Tibial nerve (tissue), 4 donors: Measurements from ENCODE around the gene SMYD3. TPM values are rescaled to one million over a fixed set of nuclear protein-coding genes. Genes with fewer than 3 reads are reported as not detected.

Experiments used
- DNase-seq, 2 donors: peaks; one replicate each; pipeline ENCODE4 v3.0.0-alpha.2; 2019; ENCODE audit warnings: low spot score in 2 of 2
- H3K27ac ChIP-seq, 4 donors: fragments of 200-600 bp; sonication (generic) in 3 of 4; one replicate each; pipeline ENCODE4 v1.5.1; 2017 to 2019; ENCODE audit warnings: mild to moderate bottlenecking in 1 of 4
- H3K27me3 ChIP-seq, 2 donors: fragments of 200-600 bp; sonication (generic) in 1 of 2; one replicate each; pipeline versions ENCODE4 v1.5.1 to v1.6.0; 2017 to 2019
- H3K36me3 ChIP-seq, 3 donors: fragments of 200-600 bp; sonication (generic); one replicate each; pipeline ENCODE4 v1.5.1; 2018 to 2019
- H3K4me1 ChIP-seq, 4 donors: fragments of 200-600 bp; sonication (generic) in 3 of 4; one replicate each; pipeline ENCODE4 v1.5.1; 2017 to 2019
- H3K4me3 ChIP-seq, 4 donors: fragments of 200-600 bp; sonication (generic) in 3 of 4; one replicate each; pipeline ENCODE4 v1.5.1; 2017 to 2019; ENCODE audit warnings: mild to moderate bottlenecking in 1 of 4, moderate library complexity in 1 of 4
- H3K9me3 ChIP-seq, 4 donors: fragments of 200-600 bp; sonication (generic) in 3 of 4; one replicate each; pipeline ENCODE4 v1.5.1; 2017 to 2019
- CTCF ChIP-seq, 5 experiments: fragments of 200-600 bp in 3 of 5; fragments of 450-650 bp in 2 of 5; sonication (generic) in 3 of 5; IDR thresholded peaks; one replicate each; pipeline ENCODE4 v1.5.1; 2016 to 2019; ENCODE audit warnings: antibody characterized with exemption in 5 of 5, mild to moderate bottlenecking in 3 of 5, moderate library complexity in 2 of 5
- EP300 ChIP-seq, 2 donors: sonication (generic); formaldehyde crosslinking; IDR thresholded peaks; one replicate each; pipeline ENCODE4 v1.6.1; 2017; ENCODE audit warnings: antibody characterized with exemption in 2 of 2, mild to moderate bottlenecking in 1 of 2
- POLR2A ChIP-seq, 2 donors: fragments of 450-650 bp; IDR thresholded peaks; one replicate each; pipeline ENCODE4 v1.6.1; 2017; ENCODE audit warnings: antibody characterized with exemption in 2 of 2, mild to moderate bottlenecking in 2 of 2, moderate library complexity in 2 of 2
- WGBS, 2 donors: methylation state at CpG; one replicate each; pipeline ENCODE4 v1.1.5; 2018; 5-methylcytosine and 5-hydroxymethylcytosine counted together
- total RNA-seq, 4 donors: library from RNA; depleted of rRNA; stranded (reverse); fragments of >200 nt; gene quantifications; one replicate each; pipeline ENCODE4 v1.1.0, GENCODE V29; 2016

Gene SMYD3
- total RNA-seq, 4 donors from 2014 or later = 22.2 to 30.3 (median 27.0) TPM

DNA sequence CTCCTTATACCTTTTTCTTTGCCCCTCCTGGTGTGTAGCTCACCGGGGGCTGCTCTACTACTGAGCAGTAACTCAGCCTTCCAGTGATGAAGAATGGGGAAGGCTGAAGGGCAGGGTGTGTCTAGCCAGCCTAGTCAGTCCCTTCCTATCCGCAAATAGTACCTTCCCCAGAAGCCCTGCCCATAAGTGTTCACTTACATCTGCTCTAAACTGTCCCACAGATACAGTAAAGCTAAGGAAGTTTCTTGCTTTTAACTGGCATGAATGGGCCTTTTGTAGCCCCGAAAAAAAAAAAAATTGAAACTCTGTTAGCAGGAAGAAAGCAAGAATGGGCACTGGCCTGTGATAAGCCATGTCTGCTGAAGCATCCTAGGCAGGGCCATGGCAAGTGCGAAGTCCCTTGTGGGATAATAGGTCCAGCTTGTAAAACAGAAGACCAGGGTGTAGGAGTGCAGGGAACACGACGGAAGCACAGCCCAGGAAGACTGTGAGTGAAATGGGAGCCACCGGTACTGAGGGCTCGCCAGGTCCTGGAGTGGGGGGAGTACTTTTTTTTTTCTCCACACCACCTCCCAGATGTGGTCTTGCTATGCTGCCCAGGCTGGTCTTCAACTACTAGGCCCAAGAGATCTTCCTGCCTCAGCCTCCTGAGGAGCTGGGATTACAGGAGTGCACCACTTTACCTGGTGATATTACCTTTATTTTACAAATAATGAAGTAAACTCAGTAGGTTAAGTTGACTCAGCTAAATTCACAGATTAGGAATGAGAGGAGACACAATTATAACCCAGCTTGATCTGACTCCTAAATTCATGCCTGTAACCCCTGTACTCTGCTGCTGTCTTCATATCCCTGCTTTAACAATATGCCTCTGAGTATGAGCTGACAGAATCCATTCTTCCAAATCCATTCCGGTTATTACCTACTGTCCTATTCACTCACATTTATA lies 347.5 kb downstream of the SMYD3 start:
- no peaks in the 10 kb centered on the region for H3K9me3 ChIP-seq
- no peaks in the 10 kb centered on the region for H3K36me3 ChIP-seq
- no peaks in the 10 kb centered on the region for H3K27me3 ChIP-seq
- no peak for TF ChIP-seq CTCF (IDR thresholded peaks at IDR 0.05)
- TF ChIP-seq POLR2A (IDR thresholded peaks at IDR 0.05) = no peak
- no peak for TF ChIP-seq EP300 (IDR thresholded peaks at IDR 0.05)
- 60 to 67% methylated on average over 9 of the region's 9 CpGs for WGBS, 2 donors
- no peak for DNase-seq
- H3K4me1 ChIP-seq = peaks cover 0 to 15% (median 7%) of the 10 kb centered on the region in 4 donors
- H3K4me3 ChIP-seq = no peak overlapping the region
- no peak overlapping the region for H3K27ac ChIP-seq

DNA sequence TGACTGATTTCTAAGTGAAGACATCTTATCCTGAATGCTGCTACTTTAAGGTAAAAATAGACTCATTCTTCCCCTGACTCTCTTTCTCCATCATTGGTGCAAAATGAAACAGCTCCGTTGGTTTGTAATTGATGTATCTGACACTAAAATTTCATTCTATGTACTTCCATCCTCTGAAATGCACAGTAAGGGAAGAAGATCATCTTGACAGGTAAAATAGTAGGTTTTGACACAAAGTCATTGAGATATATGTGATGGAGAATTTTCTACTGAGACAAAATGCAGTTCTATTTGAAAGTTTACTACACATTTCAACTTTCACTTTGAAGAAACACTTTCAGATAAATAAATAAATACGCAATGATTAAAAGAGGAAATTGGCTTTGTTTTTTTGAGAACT lies 348.9 kb downstream of the SMYD3 start:
- no peaks in the 10 kb centered on the region for H3K9me3 ChIP-seq
- no peaks in the 10 kb centered on the region for H3K36me3 ChIP-seq
- H3K4me3 ChIP-seq = no peak overlapping the region
- H3K4me1 ChIP-seq = peaks cover 0 to 15% (median 7%) of the 10 kb centered on the region in 4 donors
- no peaks in the 10 kb centered on the region for H3K27me3 ChIP-seq
- no peak for TF ChIP-seq POLR2A (IDR thresholded peaks at IDR 0.05)
- no peak for TF ChIP-seq CTCF (IDR thresholded peaks at IDR 0.05)
- TF ChIP-seq EP300 (IDR thresholded peaks at IDR 0.05) = no peak
- no peak for DNase-seq
- H3K27ac ChIP-seq = no peak overlapping the region
- WGBS, 2 donors = 74 to 77% methylated on average over 2 of the region's 2 CpGs

DNA sequence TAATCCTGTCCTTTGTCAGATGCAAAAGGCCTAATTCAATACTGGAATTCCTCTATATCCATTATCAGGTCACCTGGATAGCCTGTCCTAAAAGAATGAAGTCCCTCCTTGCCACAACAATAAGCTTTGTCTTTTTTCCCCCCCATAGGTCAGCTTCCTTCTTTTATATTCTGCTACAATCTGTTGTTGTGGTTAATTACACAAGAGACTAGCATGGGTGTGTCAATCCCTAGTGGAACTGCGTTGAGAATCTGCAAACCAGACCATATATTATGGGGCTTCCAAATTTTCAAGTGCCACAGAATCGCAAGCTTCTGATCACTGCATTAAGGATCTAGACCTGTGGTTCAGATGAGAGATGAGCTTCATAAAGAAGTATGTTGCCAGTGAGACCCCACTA lies 349.6 kb downstream of the SMYD3 start:
- 63 to 76% methylated on average over 2 of the region's 2 CpGs for WGBS, 2 donors
- Histone ChIP-seq H3K27ac (no peak overlapping the region), H3K36me3 (no peaks in the 10 kb centered on the region), H3K4me3 (no peak overlapping the region), H3K27me3 (no peaks in the 10 kb centered on the region), H3K4me1 (peaks cover 0 to 15% (median 7%) of the 10 kb centered on the region in 4 donors), H3K9me3 (no peaks in the 10 kb centered on the region)
- DNase-seq = no peak
- TF ChIP-seq POLR2A (IDR thresholded peaks at IDR 0.05) (no peak), EP300 (IDR thresholded peaks at IDR 0.05) (no peak), CTCF (IDR thresholded peaks at IDR 0.05) (no peak)

DNA sequence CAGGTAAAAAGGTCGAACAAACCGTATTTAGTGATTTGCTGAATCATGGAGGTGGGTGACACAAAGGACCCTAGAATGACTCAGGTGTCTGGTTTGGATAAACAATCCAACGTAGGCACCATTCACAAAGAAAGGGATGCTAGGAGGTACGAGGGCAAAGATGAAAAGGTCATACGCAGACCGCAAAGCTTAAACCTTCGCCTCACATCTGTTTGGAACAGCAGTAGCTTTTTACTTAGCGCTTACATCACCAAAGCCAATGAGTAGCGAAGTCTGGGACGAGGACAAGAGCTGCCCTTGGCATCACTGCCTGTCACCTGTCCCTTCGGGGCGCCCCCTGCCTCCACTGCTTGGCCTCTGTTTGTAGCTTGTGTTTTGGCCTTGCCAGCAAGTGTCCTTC lies 350.2 kb downstream of the SMYD3 start:
- H3K4me3 ChIP-seq = no peak overlapping the region
- H3K9me3 ChIP-seq = no peaks in the 10 kb centered on the region
- H3K27ac ChIP-seq = no peak overlapping the region
- no peaks in the 10 kb centered on the region for H3K36me3 ChIP-seq
- WGBS, 2 donors = 95% methylated on average over 12 of the region's 12 CpGs
- no peak for DNase-seq
- peaks cover 0 to 15% (median 7%) of the 10 kb centered on the region in 4 donors for H3K4me1 ChIP-seq
- no peaks in the 10 kb centered on the region for H3K27me3 ChIP-seq
- TF ChIP-seq POLR2A (IDR thresholded peaks at IDR 0.05) (no peak), EP300 (IDR thresholded peaks at IDR 0.05) (no peak), CTCF (IDR thresholded peaks at IDR 0.05) (no peak)

DNA sequence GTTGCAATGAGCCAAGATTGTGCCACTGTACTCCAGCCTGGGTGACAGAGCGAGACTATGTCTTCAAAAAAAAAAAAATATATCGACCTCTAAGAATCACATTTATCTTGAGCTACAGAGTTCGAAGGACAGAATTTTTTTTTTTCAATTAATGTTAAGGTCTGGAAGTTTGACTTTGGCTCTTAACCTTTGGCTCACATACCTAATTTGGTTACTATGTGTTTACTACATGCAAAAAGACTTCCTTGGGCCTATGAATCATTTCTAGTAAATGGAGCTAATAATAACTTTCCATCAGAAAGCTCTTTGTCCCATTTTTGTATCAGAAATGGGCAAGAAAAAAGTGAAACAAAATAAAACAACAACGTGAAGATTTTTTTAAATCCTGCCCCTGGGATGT lies 351.2 kb downstream of the SMYD3 start:
- WGBS, 2 donors = 42 to 51% methylated on average over 4 of the region's 4 CpGs
- no peaks in the 10 kb centered on the region for H3K36me3 ChIP-seq

More for the DNA sequence above, 351.2 kb downstream of the SMYD3 start:
- Histone ChIP-seq H3K9me3 (no peaks in the 10 kb centered on the region), H3K27ac (peak overlapping the region in 2 of 4 donors; percentile 36 to 71), H3K27me3 (no peaks in the 10 kb centered on the region), H3K4me3 (no peak overlapping the region), H3K4me1 (peaks cover 0 to 15% (median 7%) of the 10 kb centered on the region in 4 donors)
- DNase-seq = no peak
- TF ChIP-seq POLR2A (IDR thresholded peaks at IDR 0.05) (no peak), CTCF (IDR thresholded peaks at IDR 0.05) (no peak), EP300 (IDR thresholded peaks at IDR 0.05) (no peak)
